Measurements from ENCODE around the gene PIH1D1. TPM values are rescaled to one million over a fixed set of nuclear protein-coding genes. Genes with fewer than 3 reads are reported as not detected.

Gene PIH1D1
- total RNA-seq, 1 donor from 2014 or later: 54.6 TPM

DNA sequence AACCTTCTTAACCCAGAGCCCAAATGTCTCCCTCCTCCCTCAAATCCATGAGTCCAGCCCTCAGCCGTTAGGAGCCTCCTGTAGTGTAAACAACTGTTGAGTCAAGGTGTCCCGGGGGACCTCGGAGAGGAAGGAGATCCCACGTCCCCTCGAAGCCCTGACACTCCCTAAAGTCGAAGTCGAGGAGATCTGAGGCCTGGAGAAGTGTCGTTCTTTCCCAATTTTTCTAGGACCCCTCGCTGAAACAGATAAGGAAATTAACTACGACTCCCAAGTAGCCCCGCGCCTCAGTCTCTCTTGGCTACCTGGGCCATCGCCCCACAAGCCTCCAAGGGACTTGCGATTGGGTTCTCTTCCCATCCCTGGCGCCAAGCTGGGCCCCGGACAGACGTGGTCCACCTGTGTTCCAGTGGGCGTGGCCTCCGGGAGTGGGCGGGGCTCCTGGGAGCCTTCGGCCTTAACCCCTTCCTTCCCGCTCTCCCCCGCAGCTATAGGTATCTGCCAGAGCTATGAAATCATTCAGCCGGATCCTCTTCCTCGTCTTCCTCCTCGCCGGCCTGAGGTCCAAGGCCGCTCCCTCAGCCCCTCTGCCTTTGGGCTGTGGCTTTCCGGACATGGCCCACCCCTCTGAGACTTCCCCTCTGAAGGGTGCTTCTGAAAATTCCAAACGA lies 25.6 kb downstream of the PIH1D1 start:
- peaks cover 31% of the 10 kb centered on the region for H3K4me1 Mint-ChIP-seq (ENCODE audit: low read depth)
- no peaks in the 10 kb centered on the region for H3K9me3 Mint-ChIP-seq (ENCODE audit: low read depth)
- H3K4me3 Mint-ChIP-seq (ENCODE audit: unreplicated experiment): no peak overlapping the region
- TF ChIP-seq, protein P1, sequence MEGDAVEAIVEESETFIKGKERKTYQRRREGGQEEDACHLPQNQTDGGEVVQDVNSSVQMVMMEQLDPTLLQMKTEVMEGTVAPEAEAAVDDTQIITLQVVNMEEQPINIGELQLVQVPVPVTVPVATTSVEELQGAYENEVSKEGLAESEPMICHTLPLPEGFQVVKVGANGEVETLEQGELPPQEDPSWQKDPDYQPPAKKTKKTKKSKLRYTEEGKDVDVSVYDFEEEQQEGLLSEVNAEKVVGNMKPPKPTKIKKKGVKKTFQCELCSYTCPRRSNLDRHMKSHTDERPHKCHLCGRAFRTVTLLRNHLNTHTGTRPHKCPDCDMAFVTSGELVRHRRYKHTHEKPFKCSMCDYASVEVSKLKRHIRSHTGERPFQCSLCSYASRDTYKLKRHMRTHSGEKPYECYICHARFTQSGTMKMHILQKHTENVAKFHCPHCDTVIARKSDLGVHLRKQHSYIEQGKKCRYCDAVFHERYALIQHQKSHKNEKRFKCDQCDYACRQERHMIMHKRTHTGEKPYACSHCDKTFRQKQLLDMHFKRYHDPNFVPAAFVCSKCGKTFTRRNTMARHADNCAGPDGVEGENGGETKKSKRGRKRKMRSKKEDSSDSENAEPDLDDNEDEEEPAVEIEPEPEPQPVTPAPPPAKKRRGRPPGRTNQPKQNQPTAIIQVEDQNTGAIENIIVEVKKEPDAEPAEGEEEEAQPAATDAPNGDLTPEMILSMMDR (IDR thresholded peaks at IDR 0.05): no peak
- H3K36me3 Mint-ChIP-seq (ENCODE audit: low read depth): peaks cover 10% of the 10 kb centered on the region
- no peak overlapping the region for H3K27ac Mint-ChIP-seq (ENCODE audit: unreplicated experiment)
- no peak for DNase-seq (ENCODE audit: low spot score)
- H3K27me3 Mint-ChIP-seq (ENCODE audit: low read depth): peaks cover 82% of the 10 kb centered on the region

- H3K4me1 Mint-ChIP-seq (ENCODE audit: low read depth): peaks cover 31% of the 10 kb centered on the region
These were observed 26.4 kb downstream of the PIH1D1 start, which contains the start of gene GFY for GRCh38 chr19:49425178-49425577. Gene GFY, plus strand, starts transcription at chr19:49425388. Its CDS starts 1,043 bp downstream, at chr19:49426431.

DNA sequence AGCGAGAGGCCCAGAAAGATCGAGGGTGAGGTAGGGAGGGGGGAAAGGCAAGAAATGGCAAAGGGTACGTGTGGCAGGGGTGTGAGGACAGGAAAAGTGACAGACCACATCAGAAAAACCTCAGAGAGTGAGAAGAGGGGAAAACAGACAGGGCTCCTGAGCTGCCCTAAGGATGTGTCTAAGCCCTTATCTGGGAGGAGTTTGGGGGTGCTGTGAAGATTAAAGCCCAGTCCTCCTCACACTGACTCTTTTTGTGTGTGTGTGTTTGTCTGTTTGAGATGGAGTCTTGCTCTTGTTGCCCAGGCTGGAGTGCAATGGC lies 27.7 kb downstream of the PIH1D1 start:
- no peak for DNase-seq (ENCODE audit: low spot score)
- Mint-ChIP-seq H3K36me3 (ENCODE audit: low read depth) (peaks cover 8% of the 10 kb centered on the region), H3K9me3 (ENCODE audit: low read depth) (no peaks in the 10 kb centered on the region), H3K4me1 (ENCODE audit: low read depth) (peaks cover 31% of the 10 kb centered on the region), H3K27ac (ENCODE audit: unreplicated experiment) (no peak overlapping the region), H3K27me3 (ENCODE audit: low read depth) (peaks cover 86% of the 10 kb centered on the region), H3K4me3 (ENCODE audit: unreplicated experiment) (no peak overlapping the region)
- TF ChIP-seq, protein P1 (IDR thresholded peaks at IDR 0.05): no peak

More at GRCh38 chr19:49425178-49425577, 26.4 kb downstream of the PIH1D1 start, which contains the start of gene GFY:
- peaks cover 8% of the 10 kb centered on the region for H3K36me3 Mint-ChIP-seq (ENCODE audit: low read depth)
- TF ChIP-seq, protein P1 (IDR thresholded peaks at IDR 0.05): no peak
- no peak within 1 kb of the TSS for H3K4me3 Mint-ChIP-seq (ENCODE audit: unreplicated experiment)
- peaks cover 85% of the 10 kb centered on the region for H3K27me3 Mint-ChIP-seq (ENCODE audit: low read depth)
- H3K27ac Mint-ChIP-seq (ENCODE audit: unreplicated experiment): no peak within 1 kb of the TSS
- no peak for DNase-seq (ENCODE audit: low spot score)
- no peaks in the 10 kb centered on the region for H3K9me3 Mint-ChIP-seq (ENCODE audit: low read depth)

DNA sequence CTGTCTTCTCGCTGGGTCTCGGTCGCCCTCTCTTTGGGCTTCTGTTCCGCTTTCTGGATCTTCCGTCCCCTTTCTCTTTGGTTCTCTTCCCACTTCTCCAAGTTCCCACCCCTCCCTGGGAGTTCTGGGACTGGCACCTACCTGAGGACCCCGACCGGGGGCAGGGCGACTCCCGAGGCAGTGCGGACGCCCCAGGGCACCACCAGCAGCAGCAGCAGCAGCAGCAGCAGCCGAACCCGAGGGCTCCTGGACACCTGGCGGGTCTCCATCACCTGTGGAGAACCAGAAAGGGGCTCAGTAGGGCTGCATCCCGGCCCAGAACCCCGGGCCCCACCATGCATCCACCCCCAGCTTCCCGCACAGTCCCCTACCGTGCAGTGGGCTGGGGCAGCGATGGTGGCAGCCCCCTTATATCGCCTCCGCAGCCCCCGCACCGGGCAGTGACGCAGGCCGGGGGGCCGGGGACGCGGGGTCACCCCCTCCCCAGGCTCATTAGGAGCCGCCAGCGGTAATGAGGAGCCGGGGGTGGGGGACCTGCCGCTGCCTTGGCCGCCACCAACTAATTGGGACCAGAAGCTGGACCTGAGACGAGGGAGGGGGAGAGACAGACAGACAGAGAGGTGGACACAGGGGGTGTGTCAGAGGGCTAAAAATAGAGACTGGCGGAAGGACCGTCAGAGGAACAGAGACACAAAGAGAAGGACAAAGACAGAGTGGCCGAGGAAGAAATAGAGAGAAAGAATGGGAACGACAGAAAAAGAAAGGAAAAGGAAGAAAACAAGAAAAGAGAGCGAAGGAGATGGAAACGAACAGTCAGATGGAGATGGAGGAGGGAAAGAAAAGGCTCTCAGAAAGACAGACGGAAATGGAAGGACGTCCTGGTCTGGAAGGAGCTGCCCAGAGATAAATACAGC lies 28.3 kb downstream of the PIH1D1 start, which contains the start of gene PTH2:
Gene PTH2, minus strand, starts transcription at position 371 of the 914 bp plus-strand sequence. Its CDS starts 102 bp downstream, at position 269.
- peaks cover 8% of the 10 kb centered on the region for H3K36me3 Mint-ChIP-seq (ENCODE audit: low read depth)
- H3K27me3 Mint-ChIP-seq (ENCODE audit: low read depth): peaks cover 86% of the 10 kb centered on the region
- H3K4me3 Mint-ChIP-seq (ENCODE audit: unreplicated experiment): peak within 1 kb of the TSS; percentile 51
- no peak for DNase-seq (ENCODE audit: low spot score)
- H3K27ac Mint-ChIP-seq (ENCODE audit: unreplicated experiment): no peak within 1 kb of the TSS
- TF ChIP-seq, protein P1 (IDR thresholded peaks at IDR 0.05): no peak
- no peaks in the 10 kb centered on the region for H3K9me3 Mint-ChIP-seq (ENCODE audit: low read depth)
- peaks cover 26% of the 10 kb centered on the region for H3K4me1 Mint-ChIP-seq (ENCODE audit: low read depth)

GRCh38 chr19:49422407-49423070 lies 29.1 kb downstream of the PIH1D1 start:
- Mint-ChIP-seq H3K27me3 (ENCODE audit: low read depth) (peaks cover 87% of the 10 kb centered on the region), H3K4me3 (ENCODE audit: unreplicated experiment) (peak overlapping the region; percentile 51), H3K36me3 (ENCODE audit: low read depth) (peaks cover 8% of the 10 kb centered on the region), H3K27ac (ENCODE audit: unreplicated experiment) (no peak overlapping the region), H3K9me3 (ENCODE audit: low read depth) (no peaks in the 10 kb centered on the region), H3K4me1 (ENCODE audit: low read depth) (peaks cover 20% of the 10 kb centered on the region)
- no peak for DNase-seq (ENCODE audit: low spot score)
- TF ChIP-seq, protein P1 (IDR thresholded peaks at IDR 0.05): peak; percentile 73

Data from chondrocyte (in vitro differentiated cells).